Ecto neural progenitor cell (in vitro differentiated cells): ENCODE data around the gene FKBP11.
"Not testable (repeated sequence)": the region's sequence is repeated elsewhere in the genome, so short reads cannot be mapped to it uniquely, and the experiment has no call there.

Source experiments
- DNase-seq: peaks from one replicate; pipeline ENCODE4 v3.0.0-alpha.2; 2018; ENCODE audit warnings: low spot score

The FKBP11 gene

GRCh38 chr12:48954841-48955501 is 29.7 kb upstream of the FKBP11 start:
- DNase-seq = no peak

- DNase-seq = no peak
These were observed 28.8 kb upstream of the FKBP11 start for GRCh38 chr12:48954061-48954460.

- no peak for DNase-seq
These were observed 27.4 kb upstream of the FKBP11 start for GRCh38 chr12:48952691-48953090.

GRCh38 chr12:48947727-48948126 is 22.4 kb upstream of the FKBP11 start:
- DNase-seq = no peak

GRCh38 chr12:48946943-48947342 is 21.7 kb upstream of the FKBP11 start:
- DNase-seq = no peak

GRCh38 chr12:48946205-48946604 is 20.9 kb upstream of the FKBP11 start:
- DNase-seq = no peak

- DNase-seq = no peak
These were observed 17.9 kb upstream of the FKBP11 start for GRCh38 chr12:48943221-48943620.

- no peak for DNase-seq
These were observed 14.9 kb upstream of the FKBP11 start for GRCh38 chr12:48940181-48940580.

- no peak for DNase-seq
These were observed 13.5 kb upstream of the FKBP11 start for GRCh38 chr12:48938805-48939204.

GRCh38 chr12:48937170-48937569 is 11.9 kb upstream of the FKBP11 start:
- peak; percentile 54 for DNase-seq

- DNase-seq = peak; percentile 91
These were observed 11.2 kb upstream of the FKBP11 start for GRCh38 chr12:48936379-48936979.

GRCh38 chr12:48934312-48934706 is 9.0 kb upstream of the FKBP11 start:
- DNase-seq = no peak

- DNase-seq = no peak
These were observed 8.5 kb upstream of the FKBP11 start for GRCh38 chr12:48933664-48934311.

GRCh38 chr12:48932878-48933277 is 7.6 kb upstream of the FKBP11 start:
- no peak for DNase-seq

GRCh38 chr12:48930475-48930874 is 5.2 kb upstream of the FKBP11 start:
- DNase-seq = no peak

- no peak for DNase-seq
These were observed 4.3 kb upstream of the FKBP11 start for GRCh38 chr12:48929551-48929950.

- no peak for DNase-seq
These were observed 2.0 kb upstream of the FKBP11 start for GRCh38 chr12:48927261-48927660.

- peak; percentile 71 for DNase-seq
These were observed 532 bp downstream of the FKBP11 start for GRCh38 chr12:48924617-48925303.

GRCh38 chr12:48923117-48923516 is 2.2 kb downstream of the FKBP11 start:
- DNase-seq = no peak

- DNase-seq = no peak
These were observed 7.3 kb downstream of the FKBP11 start for GRCh38 chr12:48917857-48918537.

GRCh38 chr12:48910196-48910595 is 15.1 kb downstream of the FKBP11 start:
- DNase-seq = no peak

- DNase-seq = not testable (repeated sequence)
These were observed 15.6 kb downstream of the FKBP11 start for GRCh38 chr12:48909698-48910097.
